ENCODE results near the gene INO80E.

- TF ChIP-seq CTCF (IDR thresholded peaks at IDR 0.05 in 8 of 11, conservative IDR thresholded peaks at IDR 0.05 in 3 of 11) (peak in 7 of 11 experiments; percentile 10 to 46 (median 19)), POLR2A (IDR thresholded peaks at IDR 0.05) (no peak), POLR2AphosphoS5 (IDR thresholded peaks at IDR 0.05) (no peak)
Observed at GRCh38 chr16:30041841-30042240, 45.8 kb downstream of the INO80E start.
